LoVo (cell line): ENCODE data around the gene GLRA2.

ENCODE experiments used
- DNase-seq: peaks from one replicate; pipeline ENCODE4 v3.0.0-alpha.2; 2016; ENCODE audit warnings: low spot score

The GLRA2 gene

GRCh38 chrX:14700982-14701381 is 171.6 kb downstream of the GLRA2 start:
- DNase-seq, result no peak

GRCh38 chrX:14702145-14702544 is 172.8 kb downstream of the GLRA2 start:
- DNase-seq, result no peak

GRCh38 chrX:14712096-14712495 is 182.8 kb downstream of the GLRA2 start:
- no peak for DNase-seq

- no peak for DNase-seq
Measured at GRCh38 chrX:14717949-14718348, 188.6 kb downstream of the GLRA2 start.

GRCh38 chrX:14718403-14718802 is 189.1 kb downstream of the GLRA2 start:
- DNase-seq, result no peak

- DNase-seq, result no peak
Measured at GRCh38 chrX:14729058-14729457, 199.7 kb downstream of the GLRA2 start.

- no peak for DNase-seq
Measured at GRCh38 chrX:14738643-14739042, 209.3 kb downstream of the GLRA2 start.

- DNase-seq, result no peak
Measured at GRCh38 chrX:14753441-14753840, 224.1 kb downstream of the GLRA2 start.

GRCh38 chrX:14758029-14758491 is 228.7 kb downstream of the GLRA2 start:
- DNase-seq, result no peak

- DNase-seq, result no peak
Measured at GRCh38 chrX:14775416-14775815, 246.1 kb downstream of the GLRA2 start.

GRCh38 chrX:14776901-14777300 is 247.6 kb downstream of the GLRA2 start:
- DNase-seq, result no peak

- no peak for DNase-seq
Measured at GRCh38 chrX:14777525-14777924, 248.2 kb downstream of the GLRA2 start.

- no peak for DNase-seq
Measured at GRCh38 chrX:14779580-14779979, 250.2 kb downstream of the GLRA2 start.
